ENCODE results near the gene CADPS. TPM values are rescaled to one million over a fixed set of nuclear protein-coding genes. Genes with fewer than 3 reads are reported as not detected.

The CADPS gene
- total RNA-seq, 1 experiment from 2014 or later = not detected

DNA sequence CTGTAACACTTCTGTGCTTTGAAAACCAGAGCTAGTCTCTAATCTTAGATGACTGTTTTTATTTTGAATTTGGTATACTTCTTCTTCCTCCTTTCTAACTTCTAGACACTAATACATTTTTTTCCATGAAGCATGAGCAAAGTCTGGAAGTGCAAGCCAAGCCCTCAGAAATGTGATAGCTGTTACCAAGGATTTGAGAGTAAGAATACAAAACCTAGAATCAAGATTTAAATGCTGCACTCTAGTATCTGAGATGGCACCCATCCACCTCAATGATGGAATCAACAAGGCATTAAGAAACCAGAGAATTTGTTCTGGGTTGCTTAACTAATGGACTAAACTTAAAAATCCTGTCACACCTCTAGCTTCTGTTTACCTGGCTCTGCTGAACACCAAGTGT is 511.0 kb downstream of the CADPS start:
- Histone ChIP-seq H3K4me1 (ENCODE audit: control insufficient read depth, insufficient read depth, low read length) (no peaks in the 10 kb centered on the region), H3K27me3 (ENCODE audit: control insufficient read depth, insufficient read depth, low read length) (0 out of 2 replicates have a peak, but pooled peaks cover 2% of the 10 kb centered on the region), H3K27ac (ENCODE audit: low read length) (no peak overlapping the region), H3K36me3 (ENCODE audit: control insufficient read depth, insufficient read depth, low read length) (no peaks in the 10 kb centered on the region), H3K4me3 (ENCODE audit: low read depth in 2 of 2, low read length in 2 of 2) (no peak overlapping the region), H3K9me3 (ENCODE audit: control insufficient read depth, insufficient read depth, low read depth, low read length) (no peaks in the 10 kb centered on the region)
- intact Hi-C loops (cut with micrococcal nuclease; ENCODE audit: unreplicated experiment) = no loop called here
- TF ChIP-seq POLR2AphosphoS5 (IDR thresholded peaks at IDR 0.05; ENCODE audit: low read depth, low read length) (no peak), SIN3A (IDR thresholded peaks at IDR 0.05; ENCODE audit: borderline replicate concordance, insufficient read depth, low read depth, low read length) (no peak), TCF7L2 (IDR thresholded peaks at IDR 0.05; ENCODE audit: low read depth, low read length) (no peak)
- TF ChIP-seq, protein P1, sequence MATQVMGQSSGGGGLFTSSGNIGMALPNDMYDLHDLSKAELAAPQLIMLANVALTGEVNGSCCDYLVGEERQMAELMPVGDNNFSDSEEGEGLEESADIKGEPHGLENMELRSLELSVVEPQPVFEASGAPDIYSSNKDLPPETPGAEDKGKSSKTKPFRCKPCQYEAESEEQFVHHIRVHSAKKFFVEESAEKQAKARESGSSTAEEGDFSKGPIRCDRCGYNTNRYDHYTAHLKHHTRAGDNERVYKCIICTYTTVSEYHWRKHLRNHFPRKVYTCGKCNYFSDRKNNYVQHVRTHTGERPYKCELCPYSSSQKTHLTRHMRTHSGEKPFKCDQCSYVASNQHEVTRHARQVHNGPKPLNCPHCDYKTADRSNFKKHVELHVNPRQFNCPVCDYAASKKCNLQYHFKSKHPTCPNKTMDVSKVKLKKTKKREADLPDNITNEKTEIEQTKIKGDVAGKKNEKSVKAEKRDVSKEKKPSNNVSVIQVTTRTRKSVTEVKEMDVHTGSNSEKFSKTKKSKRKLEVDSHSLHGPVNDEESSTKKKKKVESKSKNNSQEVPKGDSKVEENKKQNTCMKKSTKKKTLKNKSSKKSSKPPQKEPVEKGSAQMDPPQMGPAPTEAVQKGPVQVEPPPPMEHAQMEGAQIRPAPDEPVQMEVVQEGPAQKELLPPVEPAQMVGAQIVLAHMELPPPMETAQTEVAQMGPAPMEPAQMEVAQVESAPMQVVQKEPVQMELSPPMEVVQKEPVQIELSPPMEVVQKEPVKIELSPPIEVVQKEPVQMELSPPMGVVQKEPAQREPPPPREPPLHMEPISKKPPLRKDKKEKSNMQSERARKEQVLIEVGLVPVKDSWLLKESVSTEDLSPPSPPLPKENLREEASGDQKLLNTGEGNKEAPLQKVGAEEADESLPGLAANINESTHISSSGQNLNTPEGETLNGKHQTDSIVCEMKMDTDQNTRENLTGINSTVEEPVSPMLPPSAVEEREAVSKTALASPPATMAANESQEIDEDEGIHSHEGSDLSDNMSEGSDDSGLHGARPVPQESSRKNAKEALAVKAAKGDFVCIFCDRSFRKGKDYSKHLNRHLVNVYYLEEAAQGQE (IDR thresholded peaks at IDR 0.05; ENCODE audit: insufficient read depth in 1 of 2, low read depth in 2 of 2, low read length in 1 of 2) = no peak
- TF ChIP-seq, protein P2, sequence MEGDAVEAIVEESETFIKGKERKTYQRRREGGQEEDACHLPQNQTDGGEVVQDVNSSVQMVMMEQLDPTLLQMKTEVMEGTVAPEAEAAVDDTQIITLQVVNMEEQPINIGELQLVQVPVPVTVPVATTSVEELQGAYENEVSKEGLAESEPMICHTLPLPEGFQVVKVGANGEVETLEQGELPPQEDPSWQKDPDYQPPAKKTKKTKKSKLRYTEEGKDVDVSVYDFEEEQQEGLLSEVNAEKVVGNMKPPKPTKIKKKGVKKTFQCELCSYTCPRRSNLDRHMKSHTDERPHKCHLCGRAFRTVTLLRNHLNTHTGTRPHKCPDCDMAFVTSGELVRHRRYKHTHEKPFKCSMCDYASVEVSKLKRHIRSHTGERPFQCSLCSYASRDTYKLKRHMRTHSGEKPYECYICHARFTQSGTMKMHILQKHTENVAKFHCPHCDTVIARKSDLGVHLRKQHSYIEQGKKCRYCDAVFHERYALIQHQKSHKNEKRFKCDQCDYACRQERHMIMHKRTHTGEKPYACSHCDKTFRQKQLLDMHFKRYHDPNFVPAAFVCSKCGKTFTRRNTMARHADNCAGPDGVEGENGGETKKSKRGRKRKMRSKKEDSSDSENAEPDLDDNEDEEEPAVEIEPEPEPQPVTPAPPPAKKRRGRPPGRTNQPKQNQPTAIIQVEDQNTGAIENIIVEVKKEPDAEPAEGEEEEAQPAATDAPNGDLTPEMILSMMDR (IDR thresholded peaks at IDR 0.05) = no peak
- CTCF ChIA-PET = no interaction called here
- BruUV-seq (replicated peaks) = no TSS peak
- POLR2A ChIA-PET = no interaction called here
- DNase-seq (ENCODE audit: low read depth, low spot score) (no peak), ATAC-seq (no peak)
- in situ Hi-C loops (cut with HindIII; ENCODE audit: low pct_unique_long_range_greater_than_20kb, low sequenced_read_pairs) = no loop called here

DNA sequence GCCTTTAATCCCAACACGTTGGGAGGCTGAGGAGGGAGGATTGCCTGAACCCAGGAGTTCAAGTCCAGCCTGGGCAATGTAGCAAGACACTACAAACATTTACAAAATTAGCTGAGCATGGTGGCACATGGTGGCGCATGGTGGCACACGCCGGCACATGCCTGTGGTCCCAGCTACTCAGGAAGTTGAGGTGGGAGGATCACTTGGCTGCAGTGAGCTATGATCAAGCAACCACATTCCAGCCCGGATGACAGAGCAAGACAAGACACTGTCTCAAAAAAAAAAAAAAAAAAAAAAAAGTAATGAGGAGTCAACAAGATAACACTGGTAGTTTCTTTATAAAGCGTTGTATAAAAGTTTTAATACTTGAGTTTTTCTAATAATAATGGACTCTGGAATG is 511.9 kb downstream of the CADPS start:
- CTCF ChIA-PET = no interaction called here

More for the DNA sequence above, 511.9 kb downstream of the CADPS start:
- Histone ChIP-seq H3K9me3 (ENCODE audit: control insufficient read depth, insufficient read depth, low read depth, low read length) (no peaks in the 10 kb centered on the region), H3K27ac (ENCODE audit: low read length) (no peak overlapping the region), H3K4me3 (ENCODE audit: low read depth in 2 of 2, low read length in 2 of 2) (no peak overlapping the region), H3K27me3 (ENCODE audit: control insufficient read depth, insufficient read depth, low read length) (0 out of 2 replicates have a peak, but pooled peaks cover 4% of the 10 kb centered on the region), H3K36me3 (ENCODE audit: control insufficient read depth, insufficient read depth, low read length) (no peaks in the 10 kb centered on the region), H3K4me1 (ENCODE audit: control insufficient read depth, insufficient read depth, low read length) (no peaks in the 10 kb centered on the region)
- POLR2A ChIA-PET = no interaction called here
- TF ChIP-seq, protein P2 (IDR thresholded peaks at IDR 0.05) = no peak
- TF ChIP-seq POLR2AphosphoS5 (IDR thresholded peaks at IDR 0.05; ENCODE audit: low read depth, low read length) = no peak
- no peak for TF ChIP-seq SIN3A (IDR thresholded peaks at IDR 0.05; ENCODE audit: borderline replicate concordance, insufficient read depth, low read depth, low read length)
- TF ChIP-seq TCF7L2 (IDR thresholded peaks at IDR 0.05; ENCODE audit: low read depth, low read length) = no peak
- TF ChIP-seq, protein P1 (IDR thresholded peaks at IDR 0.05; ENCODE audit: insufficient read depth in 1 of 2, low read depth in 2 of 2, low read length in 1 of 2) = no peak
- intact Hi-C loops (cut with micrococcal nuclease; ENCODE audit: unreplicated experiment) (no loop called here), in situ Hi-C loops (cut with HindIII; ENCODE audit: low pct_unique_long_range_greater_than_20kb, low sequenced_read_pairs) (no loop called here)
- ATAC-seq (no peak), DNase-seq (ENCODE audit: low read depth, low spot score) (no peak)
- BruUV-seq (replicated peaks) = no TSS peak
